Stimulated activated CD8-positive, alpha-beta memory T cell treated with anti-CD3 and anti-CD28 coated beads, Interleukin-2, amount 100 ng/mL, for 48 hours (primary cell): Measurements from ENCODE around the gene STK10.

Experiments used
- DNase-seq, 2 donors: peaks; one replicate each; pipeline ENCODE4 v3.0.0-alpha.2; 2020; ENCODE audit warnings: low read depth in 2 of 2

STK10 gene

DNA sequence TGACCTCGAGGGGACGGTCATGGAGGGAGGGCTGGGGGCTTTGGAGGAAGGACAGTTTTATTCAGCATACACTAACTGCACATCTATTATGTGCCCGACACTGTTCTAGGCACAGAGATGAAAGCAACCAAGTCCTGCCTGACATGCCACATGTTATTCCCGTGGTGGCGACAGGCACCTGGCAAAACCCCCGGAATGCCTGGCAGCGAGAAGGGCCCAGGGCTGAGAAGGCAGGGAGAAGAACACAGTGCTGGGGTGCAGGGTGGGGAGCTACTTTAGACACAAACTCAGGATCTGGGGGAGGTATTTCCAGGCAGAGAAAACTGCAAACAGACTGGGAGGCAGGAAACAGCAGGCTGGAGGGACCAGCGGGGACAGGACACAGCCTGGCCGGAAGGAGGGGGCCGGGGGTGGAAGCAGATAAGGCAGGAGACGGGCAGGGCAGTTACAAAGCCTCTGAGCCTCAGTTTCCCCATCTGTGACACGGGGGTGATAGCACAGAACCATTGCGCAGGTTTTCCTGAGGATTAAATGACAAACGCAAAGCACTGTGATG lies 77.7 kb downstream of the STK10 start:
- DNase-seq, result no peak

- no peak for DNase-seq
Measured at GRCh38 chr5:172109749-172110148, 78.3 kb downstream of the STK10 start.

DNA sequence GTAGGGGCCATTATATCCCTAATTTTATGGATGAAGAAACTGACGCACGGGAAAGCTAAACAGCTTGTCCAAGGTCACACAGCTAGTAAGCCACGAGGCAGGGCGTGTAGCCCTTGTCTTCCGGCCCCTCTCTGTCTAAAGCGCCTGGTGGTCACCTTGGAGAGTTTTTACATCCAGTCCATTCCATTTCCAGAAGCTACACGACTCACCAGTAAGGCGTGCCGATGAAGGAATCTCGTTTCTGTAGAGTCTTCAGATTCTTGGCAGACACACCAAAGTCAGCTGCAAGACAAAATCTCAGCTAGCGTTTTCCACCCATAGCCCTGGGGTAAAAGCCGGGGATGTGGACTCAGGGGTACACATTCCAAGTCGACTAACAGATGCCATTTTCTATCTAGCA lies 80.5 kb downstream of the STK10 start:
- no peak for DNase-seq

DNA sequence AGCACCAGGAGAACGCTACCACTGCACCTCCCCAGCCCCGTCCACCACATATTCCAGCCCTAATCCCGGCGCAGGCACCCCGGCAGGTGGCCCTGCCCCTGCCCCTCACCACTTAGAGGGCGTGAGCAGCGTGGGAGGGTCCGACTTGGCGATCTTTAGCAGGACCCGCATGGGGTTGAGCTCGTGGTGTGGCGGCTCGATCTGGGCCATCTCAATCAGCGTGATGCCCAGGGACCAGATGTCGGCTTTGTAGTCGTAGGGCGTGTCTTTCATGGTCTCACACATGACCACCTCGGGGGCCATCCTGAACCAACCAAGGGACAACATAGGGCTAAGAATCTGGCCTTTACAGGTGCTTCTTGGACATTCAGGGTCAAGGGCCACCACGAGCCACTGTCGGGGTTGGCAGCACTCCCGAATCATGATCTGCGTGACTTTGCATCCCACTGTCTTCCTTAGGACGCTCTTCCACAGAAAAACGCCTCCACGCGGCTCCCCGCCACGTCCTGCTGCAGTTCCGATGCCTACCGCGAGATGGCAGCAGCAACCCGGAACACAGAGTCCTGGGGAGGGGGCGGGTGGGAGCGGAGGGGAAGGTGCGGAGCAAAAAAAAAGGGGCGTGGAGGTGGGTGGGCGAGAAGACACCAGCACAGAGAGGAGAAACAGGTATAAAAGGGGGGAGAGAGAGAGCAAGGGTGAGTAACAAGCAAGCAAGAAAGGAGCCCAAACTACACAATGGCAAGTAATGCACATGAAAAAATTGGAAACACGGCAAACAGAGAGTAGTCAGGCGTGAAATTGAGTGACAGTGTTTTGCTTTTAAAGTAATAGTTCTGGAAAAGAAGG lies 81.3 kb downstream of the STK10 start:
- DNase-seq, result peak; percentile 43 to 49

DNA sequence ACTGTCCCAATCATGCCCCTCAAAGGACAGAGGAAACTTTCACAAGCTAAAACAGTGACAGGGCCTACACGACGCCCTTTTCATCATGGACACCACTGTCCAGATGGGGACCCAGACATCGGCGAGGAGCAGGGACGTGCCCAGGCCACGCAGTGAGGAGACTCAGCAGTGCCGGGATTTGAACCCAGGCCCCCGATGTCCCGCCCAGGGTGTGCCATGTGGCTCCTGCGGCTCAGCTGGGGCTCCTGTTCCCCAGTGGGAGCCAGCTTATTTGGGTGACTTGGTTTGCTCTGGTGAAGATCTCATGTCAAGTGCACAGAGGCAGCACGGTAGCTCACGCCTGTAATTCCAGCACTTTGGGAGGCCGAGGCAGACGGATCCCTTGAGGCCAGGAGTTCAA lies 82.2 kb downstream of the STK10 start:
- DNase-seq, result no peak

DNA sequence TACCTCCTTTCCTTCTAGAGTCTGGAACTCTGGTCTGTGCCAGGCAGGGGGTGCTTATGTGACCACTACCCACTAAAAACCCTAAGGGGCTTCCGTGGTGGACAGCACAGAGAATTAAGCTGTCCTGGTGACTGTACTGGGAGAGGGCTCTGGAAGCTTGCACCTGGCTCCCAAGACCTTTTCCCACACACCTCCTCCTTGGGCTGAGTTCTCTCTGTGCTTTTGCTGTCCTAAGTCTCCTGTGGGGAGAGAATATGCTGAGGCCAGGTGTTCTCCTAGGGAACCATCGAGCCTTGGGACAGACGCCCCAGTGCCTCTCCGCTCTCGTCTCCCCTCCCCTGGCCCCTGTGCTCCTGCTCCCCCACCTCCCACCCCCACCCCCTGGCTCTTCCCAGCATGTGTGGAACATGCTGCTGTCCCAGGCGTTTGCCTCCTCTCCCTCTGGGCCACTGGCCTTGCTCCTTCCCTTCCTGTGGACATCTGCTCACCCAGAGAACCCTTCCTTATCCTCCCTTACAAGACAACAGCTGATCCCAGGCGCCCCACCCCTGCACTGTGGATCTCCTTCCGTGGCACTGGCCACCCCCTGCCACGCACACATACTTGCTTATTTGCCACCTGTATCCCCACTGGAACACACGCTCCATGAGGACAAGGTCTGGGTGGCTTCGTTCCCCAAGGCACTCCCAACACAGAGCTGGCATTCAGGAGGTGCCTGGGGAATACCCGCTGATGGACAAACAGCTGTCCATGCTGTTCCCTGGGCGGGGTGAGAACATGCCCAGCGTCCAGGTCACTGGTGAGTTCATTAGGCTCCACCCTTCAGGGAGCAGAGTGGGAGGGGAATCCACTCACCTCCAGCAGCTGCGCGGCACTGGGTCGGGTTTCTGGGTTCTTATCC lies 83.0 kb downstream of the STK10 start:
- DNase-seq, result no peak

GRCh38 chr5:172104021-172104420 lies 84.0 kb downstream of the STK10 start:
- no peak for DNase-seq

- peak in 1 of 2 donors; percentile 27 for DNase-seq
Measured at GRCh38 chr5:172102913-172103626, 85.0 kb downstream of the STK10 start.

DNA sequence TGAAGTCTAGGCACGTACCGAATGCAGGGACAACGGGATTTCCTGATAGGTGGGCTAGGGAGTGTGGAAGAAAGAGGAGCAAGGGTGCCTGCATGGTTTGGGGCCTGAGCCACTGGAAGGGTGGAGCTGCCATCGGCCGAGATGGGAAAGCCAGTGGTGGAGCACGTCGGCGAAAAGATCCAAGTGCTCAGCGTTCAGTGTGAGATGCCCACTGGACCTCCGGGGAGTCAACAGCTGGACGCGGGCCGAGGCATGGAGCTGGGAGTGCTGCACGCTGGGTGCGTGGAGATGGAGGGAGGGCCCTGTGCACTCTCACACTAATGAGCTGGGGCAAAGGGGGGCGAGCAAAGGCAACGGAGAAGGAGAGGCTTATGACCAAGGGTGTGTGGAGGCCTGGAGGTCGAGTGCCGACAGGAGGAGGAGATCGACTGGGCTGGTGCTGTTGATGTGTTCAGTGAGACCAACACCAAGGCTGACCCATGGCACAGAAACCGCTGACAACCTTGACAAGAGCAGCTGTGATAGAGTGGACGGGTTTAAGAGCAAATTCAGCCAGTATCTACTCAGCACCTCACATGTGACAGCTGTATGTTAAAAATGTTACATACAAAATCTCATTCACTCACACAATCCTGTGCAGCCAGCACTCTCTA lies 85.7 kb downstream of the STK10 start:
- DNase-seq, result no peak

DNA sequence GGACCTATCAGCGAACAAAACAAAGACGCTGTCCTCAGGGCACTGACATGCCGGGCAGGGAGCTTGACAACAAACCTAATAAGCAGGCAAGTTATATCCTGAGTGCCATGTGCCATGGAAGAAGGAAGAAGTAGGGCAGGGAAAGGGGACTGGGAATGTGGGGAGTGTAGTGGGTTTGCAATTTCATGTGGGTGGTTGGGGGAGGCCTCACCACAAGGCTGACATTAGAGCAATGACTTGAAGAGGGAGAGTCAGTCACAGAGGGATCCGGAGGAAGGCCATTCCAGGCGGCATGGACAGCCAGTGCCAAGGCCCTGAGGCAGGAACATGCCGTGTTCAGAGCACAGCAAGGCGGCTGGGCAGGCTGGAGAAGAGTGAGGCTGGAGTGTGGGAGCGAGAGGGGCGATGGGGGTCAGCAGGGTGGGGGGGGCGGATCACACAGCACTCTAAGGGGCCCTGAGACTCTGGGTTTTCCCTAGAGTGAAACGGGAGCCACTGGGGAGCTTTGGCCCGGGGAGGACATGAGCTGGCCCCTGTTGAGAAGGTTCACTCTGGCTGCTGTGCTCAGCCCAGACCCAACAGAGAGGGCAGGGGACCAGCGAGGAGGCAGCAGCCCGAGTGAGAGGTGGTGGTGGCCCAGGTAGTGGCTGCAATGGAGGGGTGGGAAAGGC lies 86.3 kb downstream of the STK10 start:
- DNase-seq, result no peak

- DNase-seq, result no peak
Measured at GRCh38 chr5:172098883-172099282, 89.1 kb downstream of the STK10 start.

DNA sequence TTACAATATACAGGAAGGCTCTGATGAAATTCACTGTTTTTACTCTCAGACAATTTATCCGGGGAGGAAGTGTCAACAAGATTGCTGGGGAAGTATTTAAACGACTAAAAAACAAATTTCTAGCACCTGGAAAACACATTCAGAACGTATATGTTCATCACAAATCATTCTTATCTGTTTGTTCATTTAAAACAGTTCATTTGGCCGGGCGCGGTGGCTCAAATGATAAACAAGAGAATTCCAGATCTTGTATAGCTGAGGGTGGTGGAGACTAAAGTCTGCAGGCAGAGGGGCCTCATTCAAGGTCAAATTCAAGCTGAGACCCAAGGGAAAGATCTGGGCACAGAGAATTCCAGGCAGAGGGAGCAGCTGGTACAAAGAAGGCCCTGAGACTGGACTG lies 90.0 kb downstream of the STK10 start:
- DNase-seq, result no peak

GRCh38 chr5:172097356-172097755 lies 90.7 kb downstream of the STK10 start:
- DNase-seq, result no peak

GRCh38 chr5:172096207-172096940 lies 91.7 kb downstream of the STK10 start:
- DNase-seq, result no peak

- DNase-seq, result no peak
Measured at GRCh38 chr5:172095368-172096206, 92.4 kb downstream of the STK10 start.

- no peak for DNase-seq
Measured at GRCh38 chr5:172093965-172094364, 94.1 kb downstream of the STK10 start.

GRCh38 chr5:172093559-172093958 lies 94.5 kb downstream of the STK10 start:
- DNase-seq, result no peak

DNA sequence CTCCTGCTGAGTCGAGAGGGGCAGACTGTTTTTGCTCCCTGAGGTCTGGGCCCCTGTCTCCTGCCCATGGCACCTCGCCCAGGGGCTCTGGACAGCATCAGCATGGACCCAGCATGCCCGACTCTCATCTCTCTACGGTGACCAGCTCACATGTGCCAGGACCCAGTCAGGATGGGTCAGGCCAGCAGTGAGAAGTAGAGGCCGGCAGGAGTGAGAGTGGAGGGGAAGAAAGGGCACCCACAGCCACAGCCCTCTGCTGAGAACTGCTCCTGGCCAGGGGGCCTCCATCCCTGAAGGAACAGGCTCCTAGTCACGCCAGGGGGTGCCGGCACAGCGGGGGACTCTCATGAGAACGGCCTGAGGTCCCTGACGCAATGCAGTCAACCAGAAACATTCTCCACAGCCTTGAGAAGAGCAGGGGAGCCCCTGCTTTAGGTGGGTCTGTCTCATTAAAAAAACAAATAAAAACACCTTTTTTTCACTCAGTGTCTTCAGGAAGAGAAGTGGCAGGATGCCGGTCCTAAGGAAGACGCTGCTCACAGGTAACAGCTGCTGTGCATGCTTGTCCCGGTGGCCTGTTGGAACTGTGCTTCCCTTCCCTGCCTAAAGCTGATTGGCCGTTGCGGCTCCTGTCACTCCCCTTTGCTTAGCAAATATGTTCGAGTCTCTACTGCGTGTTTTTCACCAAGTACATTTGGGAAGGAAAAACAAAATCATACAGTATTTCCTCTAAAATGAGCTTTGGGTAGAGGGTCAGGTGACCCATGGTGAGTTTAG lies 95.9 kb downstream of the STK10 start:
- no peak for DNase-seq
